ENCODE results near the gene FOSL2. TPM values are rescaled to one million over a fixed set of nuclear protein-coding genes. Genes with fewer than 3 reads are reported as not detected.

The FOSL2 gene
- total RNA-seq, 3 donors from 2014 or later (not counting 1 experiment from before 2014, with no cell fraction given), result 414 to 531 (median 455) TPM

DNA sequence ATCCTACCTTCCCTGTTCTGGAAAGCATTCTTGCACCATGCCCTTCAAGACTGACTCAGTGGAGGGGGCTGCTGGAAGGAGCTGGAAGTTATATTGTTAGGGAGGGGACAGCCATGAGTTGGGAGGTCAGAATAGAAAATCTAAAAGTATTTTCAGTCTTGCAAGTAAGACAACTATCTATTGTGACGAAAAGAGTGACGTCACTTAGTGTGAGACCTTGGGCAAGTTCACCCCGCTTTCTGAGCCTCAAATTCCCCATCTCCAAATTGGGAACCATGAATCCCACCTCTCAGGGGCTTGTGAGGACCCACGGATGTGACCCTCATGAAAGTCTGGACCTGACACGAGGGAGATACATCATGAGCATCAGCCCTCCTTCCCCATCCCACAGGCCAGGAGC, 46.5 kb downstream of the FOSL2 start:
- Histone ChIP-seq H3K4me3 (ENCODE audit: low read length) (no peak overlapping the region), H3K27ac (ENCODE audit: low read length) (no peak overlapping the region), H3K27me3 (ENCODE audit: control insufficient read depth, insufficient read depth, low read length) (no peaks in the 10 kb centered on the region), H3K36me3 (ENCODE audit: control insufficient read depth, insufficient read depth, low read length) (no peaks in the 10 kb centered on the region), H3K9me3 (ENCODE audit: control insufficient read depth, insufficient read depth, low read length) (no peaks in the 10 kb centered on the region), H3K4me1 (ENCODE audit: control insufficient read depth, insufficient read depth, low read length) (peaks cover 32% of the 10 kb centered on the region)
- intact Hi-C loops (cut with micrococcal nuclease), result no loop called here
- Mint-ChIP-seq H3K4me3 (no peak overlapping the region), H3K9me3 (no peaks in the 10 kb centered on the region), H3K27me3 (ENCODE audit: low read depth in 2 of 2) (no peaks in the 10 kb centered on the region), H3K4me1 (peaks cover 28 to 47% of the 10 kb centered on the region in 2 donors), H3K36me3 (no peaks in the 10 kb centered on the region), H3K27ac (no peak overlapping the region)
- DNase-seq, result no peak
- ATAC-seq, result no peak
- WGBS (ENCODE audit: insufficient coverage), result 96% methylated on average over 5 of the region's 5 CpGs
- TF ChIP-seq, protein P1, sequence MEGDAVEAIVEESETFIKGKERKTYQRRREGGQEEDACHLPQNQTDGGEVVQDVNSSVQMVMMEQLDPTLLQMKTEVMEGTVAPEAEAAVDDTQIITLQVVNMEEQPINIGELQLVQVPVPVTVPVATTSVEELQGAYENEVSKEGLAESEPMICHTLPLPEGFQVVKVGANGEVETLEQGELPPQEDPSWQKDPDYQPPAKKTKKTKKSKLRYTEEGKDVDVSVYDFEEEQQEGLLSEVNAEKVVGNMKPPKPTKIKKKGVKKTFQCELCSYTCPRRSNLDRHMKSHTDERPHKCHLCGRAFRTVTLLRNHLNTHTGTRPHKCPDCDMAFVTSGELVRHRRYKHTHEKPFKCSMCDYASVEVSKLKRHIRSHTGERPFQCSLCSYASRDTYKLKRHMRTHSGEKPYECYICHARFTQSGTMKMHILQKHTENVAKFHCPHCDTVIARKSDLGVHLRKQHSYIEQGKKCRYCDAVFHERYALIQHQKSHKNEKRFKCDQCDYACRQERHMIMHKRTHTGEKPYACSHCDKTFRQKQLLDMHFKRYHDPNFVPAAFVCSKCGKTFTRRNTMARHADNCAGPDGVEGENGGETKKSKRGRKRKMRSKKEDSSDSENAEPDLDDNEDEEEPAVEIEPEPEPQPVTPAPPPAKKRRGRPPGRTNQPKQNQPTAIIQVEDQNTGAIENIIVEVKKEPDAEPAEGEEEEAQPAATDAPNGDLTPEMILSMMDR (IDR thresholded peaks at IDR 0.05), result no peak

- Mint-ChIP-seq H3K27ac (no peak overlapping the region), H3K27me3 (ENCODE audit: low read depth in 2 of 2) (no peaks in the 10 kb centered on the region), H3K4me1 (peaks cover 22 to 41% of the 10 kb centered on the region in 2 donors), H3K36me3 (no peaks in the 10 kb centered on the region), H3K4me3 (no peak overlapping the region), H3K9me3 (no peaks in the 10 kb centered on the region)
- 95% methylated on average over 14 of the region's 14 CpGs for WGBS (ENCODE audit: insufficient coverage)
- DNase-seq, result no peak
- H3K36me3 ChIP-seq (ENCODE audit: control insufficient read depth, insufficient read depth, low read length), result no peaks in the 10 kb centered on the region
- H3K4me3 ChIP-seq (ENCODE audit: low read length), result no peak overlapping the region
- intact Hi-C loops (cut with micrococcal nuclease), result no loop called here
- H3K27me3 ChIP-seq (ENCODE audit: control insufficient read depth, insufficient read depth, low read length), result no peaks in the 10 kb centered on the region
- peaks cover 26% of the 10 kb centered on the region for H3K4me1 ChIP-seq (ENCODE audit: control insufficient read depth, insufficient read depth, low read length)
- no peak for ATAC-seq
- H3K27ac ChIP-seq (ENCODE audit: low read length), result no peak overlapping the region
- TF ChIP-seq, protein P1 (IDR thresholded peaks at IDR 0.05), result no peak
- no peaks in the 10 kb centered on the region for H3K9me3 ChIP-seq (ENCODE audit: control insufficient read depth, insufficient read depth, low read length)
These were observed 47.1 kb downstream of the FOSL2 start for GRCh38 chr2:28439763-28440162.

- H3K27ac ChIP-seq (ENCODE audit: low read length), result no peak overlapping the region
- Mint-ChIP-seq H3K4me1 (peaks cover 7 to 22% of the 10 kb centered on the region in 2 donors), H3K36me3 (no peaks in the 10 kb centered on the region), H3K27ac (no peak overlapping the region), H3K4me3 (no peak overlapping the region), H3K9me3 (no peaks in the 10 kb centered on the region), H3K27me3 (ENCODE audit: low read depth in 2 of 2) (no peaks in the 10 kb centered on the region)
- no peaks in the 10 kb centered on the region for H3K36me3 ChIP-seq (ENCODE audit: control insufficient read depth, insufficient read depth, low read length)
- intact Hi-C loops (cut with micrococcal nuclease), result no loop called here
- peaks cover 17% of the 10 kb centered on the region for H3K4me1 ChIP-seq (ENCODE audit: control insufficient read depth, insufficient read depth, low read length)
- H3K9me3 ChIP-seq (ENCODE audit: control insufficient read depth, insufficient read depth, low read length), result no peaks in the 10 kb centered on the region
- DNase-seq (no peak), ATAC-seq (no peak)
- WGBS (ENCODE audit: insufficient coverage), result 20% methylated on average over 1 of the region's 3 CpGs
- H3K27me3 ChIP-seq (ENCODE audit: control insufficient read depth, insufficient read depth, low read length), result no peaks in the 10 kb centered on the region
- TF ChIP-seq, protein P1 (IDR thresholded peaks at IDR 0.05), result no peak
- no peak overlapping the region for H3K4me3 ChIP-seq (ENCODE audit: low read length)
These were observed 49.7 kb downstream of the FOSL2 start for GRCh38 chr2:28442328-28442727.

- intact Hi-C loops (cut with micrococcal nuclease), result no loop called here
- Mint-ChIP-seq H3K4me3 (no peak overlapping the region), H3K27me3 (ENCODE audit: low read depth in 2 of 2) (no peaks in the 10 kb centered on the region), H3K27ac (no peak overlapping the region), H3K4me1 (peaks cover 0 to 25% of the 10 kb centered on the region in 2 donors), H3K9me3 (no peaks in the 10 kb centered on the region), H3K36me3 (no peaks in the 10 kb centered on the region)
- H3K27ac ChIP-seq (ENCODE audit: low read length), result no peak overlapping the region
- no peaks in the 10 kb centered on the region for H3K36me3 ChIP-seq (ENCODE audit: control insufficient read depth, insufficient read depth, low read length)
- TF ChIP-seq, protein P1 (IDR thresholded peaks at IDR 0.05), result no peak
- H3K9me3 ChIP-seq (ENCODE audit: control insufficient read depth, insufficient read depth, low read length), result no peaks in the 10 kb centered on the region
- no peaks in the 10 kb centered on the region for H3K27me3 ChIP-seq (ENCODE audit: control insufficient read depth, insufficient read depth, low read length)
- H3K4me3 ChIP-seq (ENCODE audit: low read length), result no peak overlapping the region
- peaks cover 14% of the 10 kb centered on the region for H3K4me1 ChIP-seq (ENCODE audit: control insufficient read depth, insufficient read depth, low read length)
- no peak for ATAC-seq
- WGBS (ENCODE audit: insufficient coverage), result 92% methylated on average over 4 of the region's 4 CpGs
- DNase-seq, result no peak
These were observed 52.3 kb downstream of the FOSL2 start for GRCh38 chr2:28444956-28445355.

All from natural killer cell (primary cell).